GM12892 (cell line): ENCODE results near the gene PMPCA.

Experiments
- POLR2A ChIP-seq: IDR thresholded peaks from 2 replicates; pipeline ENCODE4 v1.6.1; 2011; ENCODE audit warnings: low read depth, low read length, control low read depth
- POLR2AphosphoS5 ChIP-seq: IDR thresholded peaks from 2 replicates; pipeline ENCODE4 v1.6.1; 2011; ENCODE audit warnings: low read depth, low read length, control low read depth

- TF ChIP-seq POLR2A, result no peak
- TF ChIP-seq POLR2AphosphoS5, result no peak
These were observed 24.4 kb upstream of the PMPCA start for GRCh38 chr9:136386018-136386417.
